ENCODE data around the gene EXOC4. TPM values are rescaled to one million over a fixed set of nuclear protein-coding genes. Genes with fewer than 3 reads are reported as not detected.

Gene EXOC4
- total and polyA plus RNA-seq, 2 of the 13 experiments (the other 11 are each of a cell fraction or from before 2014, with no cell fraction given): 22.5 to 39.0 TPM

- ChIA-PET POLR2A (no interaction called here), CTCF (ENCODE audit: low intra/inter-chr PET ratio, low total read pairs) (no interaction called here)
- Histone ChIP-seq H3K36me3 (replicated peaks in 1 of 2; ENCODE audit: control insufficient read depth in 1 of 2, insufficient read depth in 2 of 2, low read length in 2 of 2) (no peaks in the 10 kb centered on the region), H3K4me3 (replicated peaks in 1 of 3; ENCODE audit: insufficient read depth in 1 of 3, low read depth in 2 of 3, low read length in 3 of 3) (no peak overlapping the region), H3K27ac (ENCODE audit: extremely low read length, insufficient read depth, low read length) (no peak overlapping the region), H3K4me1 (ENCODE audit: insufficient read depth, low read length) (peaks cover 25% of the 10 kb centered on the region), H3K9ac (ENCODE audit: insufficient read depth, low read depth, low read length) (no peak overlapping the region), H3K4me2 (ENCODE audit: low read depth, low read length) (no peak overlapping the region), H3K27me3 (ENCODE audit: control insufficient read depth in 1 of 2, insufficient read depth in 2 of 2, low read length in 2 of 2) (no peaks in the 10 kb centered on the region; a peak in 1 of 5 replicates), H4K20me1 (ENCODE audit: insufficient read depth, low read length) (no peaks in the 10 kb centered on the region), H3K79me2 (ENCODE audit: insufficient read depth, low read length) (peaks cover 16% of the 10 kb centered on the region), H3K9me3 (ENCODE audit: low read length) (no peaks in the 10 kb centered on the region), H2AFZ (ENCODE audit: low read length) (no peak overlapping the region)
- BruUV-seq (replicated peaks): no TSS peak
- DNase-seq (ENCODE audit: low spot score): no peak
- intact Hi-C loops (cut with micrococcal nuclease; ENCODE audit: unreplicated experiment) (no loop called here), in situ Hi-C loops (cut with HindIII; ENCODE audit: extremely low pct_ligation_motif_present, low pct_unique_long_range_greater_than_20kb) (no loop called here)
- TF ChIP-seq E2F5 (CRISPR knock-in tag; conservative IDR thresholded peaks at IDR 0.05): no peak
- no peak for TF ChIP-seq CCDC6 (CRISPR knock-in tag; IDR thresholded peaks at IDR 0.05)
- TF ChIP-seq POGZ (CRISPR knock-in tag; IDR thresholded peaks at IDR 0.05): no peak
- TF ChIP-seq YY1 (IDR thresholded peaks at IDR 0.05; ENCODE audit: insufficient read depth, insufficient replicate concordance, low read depth, low read length): no peak
- TF ChIP-seq ERF (CRISPR knock-in tag; IDR thresholded peaks at IDR 0.05): no peak
- TF ChIP-seq TCF12 (IDR thresholded peaks at IDR 0.05): no peak
- TF ChIP-seq TCF12 (CRISPR knock-in tag; IDR thresholded peaks at IDR 0.05): no peak
- no peak for TF ChIP-seq ZFP91 (CRISPR knock-in tag; IDR thresholded peaks at IDR 0.05; ENCODE audit: borderline replicate concordance)
- TF ChIP-seq ZNF121 (CRISPR knock-in tag; IDR thresholded peaks at IDR 0.05): no peak
- TF ChIP-seq REL (CRISPR knock-in tag; conservative IDR thresholded peaks at IDR 0.05): no peak
- TF ChIP-seq ADNP (CRISPR knock-in tag; IDR thresholded peaks at IDR 0.05): no peak
- TF ChIP-seq IKZF4 (CRISPR knock-in tag; IDR thresholded peaks at IDR 0.05; ENCODE audit: borderline replicate concordance, low read depth, not compliant biosample characterization): no peak
- TF ChIP-seq ZNF589 (CRISPR knock-in tag; conservative IDR thresholded peaks at IDR 0.05): no peak
- TF ChIP-seq ZBTB33 (CRISPR knock-in tag; IDR thresholded peaks at IDR 0.05): no peak
- no peak for TF ChIP-seq SIX1 (CRISPR knock-in tag; IDR thresholded peaks at IDR 0.05; ENCODE audit: borderline replicate concordance)
- no peak for TF ChIP-seq MBD4 (IDR thresholded peaks at IDR 0.05; ENCODE audit: borderline replicate concordance, low read length)
- TF ChIP-seq CBFB (CRISPR knock-in tag; IDR thresholded peaks at IDR 0.05): no peak
- TF ChIP-seq NR1H2 (CRISPR knock-in tag; IDR thresholded peaks at IDR 0.05; ENCODE audit: borderline replicate concordance, low read depth): no peak
- TF ChIP-seq HNF4G (IDR thresholded peaks at IDR 0.05; ENCODE audit: borderline replicate concordance, low read depth, low read length): no peak
- no peak for TF ChIP-seq HNF4G (CRISPR knock-in tag; IDR thresholded peaks at IDR 0.05; ENCODE audit: borderline replicate concordance, low read depth)
- no peak for FAIRE-seq
- no peak for ATAC-seq
- 97% methylated on average over 6 of the region's 6 CpGs for WGBS (ENCODE audit: low lambda C conversion rate)
These were observed 5.3 kb downstream of the EXOC4 start for GRCh38 chr7:133258174-133258573.

Measured in HepG2 (cell line).